Heart right ventricle (tissue), 16 donors: ENCODE measurements around the gene IRF2BPL. TPM values are rescaled to one million over a fixed set of nuclear protein-coding genes. Genes with fewer than 3 reads are reported as not detected.

ENCODE experiments used
- ATAC-seq, 8 donors: fragments of 200-7000 bp; cut with Tn5 transposase; one replicate each; pipeline ENCODE4 v1.9.1; 2020; ENCODE audit warnings: mild to moderate bottlenecking in 8 of 8, moderate library complexity in 8 of 8, moderate number of reproducible peaks in 1 of 8
- DNase-seq, 2 donors: peaks; one replicate each; pipeline ENCODE4 v3.0.0-alpha.2; 2020
- H3K27ac ChIP-seq, 10 donors: fragments of 200-600 bp; sonication (generic) in 2 of 10; one replicate each; pipeline versions ENCODE4 v1.5.0 to v1.8.0; 2020 to 2022; ENCODE audit warnings: mild to moderate bottlenecking in 3 of 10
- H3K27me3 ChIP-seq, 7 donors: fragments of 200-600 bp; one replicate each; pipeline ENCODE4 v1.8.0; 2021 to 2022; ENCODE audit warnings: mild to moderate bottlenecking in 2 of 7
- H3K36me3 ChIP-seq, 9 donors: fragments of 200-600 bp; sonication (generic) in 1 of 9; one replicate each; pipeline versions ENCODE4 v1.5.0 to v1.8.0; 2020 to 2022; ENCODE audit warnings: mild to moderate bottlenecking in 2 of 9
- H3K4me1 ChIP-seq, 9 donors: fragments of 200-600 bp; sonication (generic) in 1 of 9; one replicate each; pipeline versions ENCODE4 v1.5.0 to v1.8.0; 2020 to 2022; ENCODE audit warnings: mild to moderate bottlenecking in 4 of 9
- H3K4me3 ChIP-seq, 10 donors: fragments of 200-600 bp; sonication (generic) in 2 of 10; one replicate each; pipeline versions ENCODE4 v1.5.0 to v1.8.0; 2020 to 2022; ENCODE audit warnings: mild to moderate bottlenecking in 7 of 10, moderate library complexity in 2 of 10
- H3K9me3 ChIP-seq, 11 donors: fragments of 200-600 bp in 10 of 11; sonication (generic) in 2 of 11; one replicate each; pipeline versions ENCODE4 v1.5.0 to v1.8.0; 2013 to 2022; ENCODE audit warnings: mild to moderate bottlenecking in 2 of 11, control low read depth in 1 of 11, moderate library complexity in 1 of 11
- WGBS, 2 donors: extraction: QIAGEN DNeasy Blood & Tissue Kit; methylation state at CpG; one replicate each; pipeline ENCODE4 v1.1.7; 2013; ENCODE audit warnings: inconsistent platforms in 1 of 2; 5-methylcytosine and 5-hydroxymethylcytosine counted together
- intact Hi-C, 10 donors: fragments of 100-400 bp; cut with DNase I; formaldehyde crosslinking; loops; one replicate each; pipeline versions ENCODE4 v1.11.1 to v1.14.2; 2022
- polyA plus RNA-seq, 2 donors: library from polyadenylated mRNA; stranded (reverse); fragments of 200-250 nt; gene quantifications; one replicate each; pipeline ENCODE4 v1.2.3, GENCODE V29; 2013
- total RNA-seq, 10 donors: library from RNA; stranded (reverse); fragmentation: NEBNext Ultra II Directional in 3 of 10; extraction: Animal tissue kit (Norgen Biotek cat#: 25700) in 3 of 10; gene quantifications; one replicate each; pipeline versions ENCODE4 v1.2.1 to v1.2.4, GENCODE V29; 2021 to 2023
- TF ChIP-seq, protein P1 (sequence below), 9 donors: fragments of 200-600 bp; sonication (generic) in 2 of 9; IDR thresholded peaks; one replicate each; pipeline versions ENCODE4 v1.5.0 to v1.8.0; 2021 to 2022; ENCODE audit warnings: antibody characterized with exemption in 9 of 9, mild to moderate bottlenecking in 5 of 9, moderate library complexity in 1 of 9
- donor health status: Arrhythmogenic right ventricular cardiomyopathy.
- donor health status: ischemic (EF 13 %, LVEDD 7.1; RV severe dilation, severe dysfunction).
- donor health status: healthy with polysubstance abuse.
- donor health status: DM: no; HTN: yes; CAD: no.
- donor health status: DM: no; HTN: no; CAD: no.
- donor health status: ischemic (EF 25% LVEDD 6.9; RV normal size, moderate dysfunction).
- donor health status: ischemic (EF 25% LVEDD 5.7; RV mildly dilated, moderate dysfunction).
- donor health status: healthy.
- donor health status: DM: yes; HTN: yes; CAD: no.
- donor health status: Ischemic cardiomyopathy.
- donor health status: ischemic (EF 35%, LVEDD 5.7; RV mildly dilated, moderate dysfunction).
- donor health status: nonischemic (EF 11% LVEDD 7.7; RV severe dilation, severe dysfunction).
- donor health status: DM: yes; HTN: yes; CAD: no.
- donor health status: PGD.
- donor health status: ischemic (EF 29% LVEDD 5.4; RV normal size, mild dysfunction).
- donor health status: nonischemic (EF 23%, LVEDD 6.1; RV moderate dilation, normal function).

The IRF2BPL gene
- total and polyA plus RNA-seq, 12 donors = 6.6 to 66.6 (median 34.7) TPM

DNA sequence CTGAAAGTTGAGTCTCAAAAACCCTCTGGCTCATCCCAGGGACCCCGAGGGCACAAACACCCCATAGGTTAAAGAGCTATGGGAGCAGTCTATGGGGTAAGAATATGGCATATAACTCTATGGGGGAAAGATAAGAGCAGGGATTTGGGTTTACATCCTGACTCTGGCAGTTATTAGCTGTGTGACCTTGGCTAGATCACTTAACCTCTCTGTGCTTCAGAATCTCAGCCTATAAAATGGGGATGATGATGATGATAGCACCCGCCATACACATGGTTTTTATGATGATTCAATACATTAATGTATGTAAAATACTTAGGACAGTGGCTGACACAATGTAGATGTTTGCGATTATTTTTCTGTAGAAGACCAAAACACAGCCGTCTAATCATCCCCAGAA, 26.2 kb downstream of the IRF2BPL start:
- Histone ChIP-seq H3K4me1 (peaks cover 0 to 15% (median 11%) of the 10 kb centered on the region in 9 donors), H3K36me3 (no peaks in the 10 kb centered on the region), H3K27ac (no peak overlapping the region), H3K4me3 (no peak overlapping the region), H3K9me3 (no peaks in the 10 kb centered on the region), H3K27me3 (no peaks in the 10 kb centered on the region)
- WGBS, 2 donors = 95 to 98% methylated on average over 4 of the region's 4 CpGs
- DNase-seq (no peak), ATAC-seq (no peak)
- TF ChIP-seq, protein P1, sequence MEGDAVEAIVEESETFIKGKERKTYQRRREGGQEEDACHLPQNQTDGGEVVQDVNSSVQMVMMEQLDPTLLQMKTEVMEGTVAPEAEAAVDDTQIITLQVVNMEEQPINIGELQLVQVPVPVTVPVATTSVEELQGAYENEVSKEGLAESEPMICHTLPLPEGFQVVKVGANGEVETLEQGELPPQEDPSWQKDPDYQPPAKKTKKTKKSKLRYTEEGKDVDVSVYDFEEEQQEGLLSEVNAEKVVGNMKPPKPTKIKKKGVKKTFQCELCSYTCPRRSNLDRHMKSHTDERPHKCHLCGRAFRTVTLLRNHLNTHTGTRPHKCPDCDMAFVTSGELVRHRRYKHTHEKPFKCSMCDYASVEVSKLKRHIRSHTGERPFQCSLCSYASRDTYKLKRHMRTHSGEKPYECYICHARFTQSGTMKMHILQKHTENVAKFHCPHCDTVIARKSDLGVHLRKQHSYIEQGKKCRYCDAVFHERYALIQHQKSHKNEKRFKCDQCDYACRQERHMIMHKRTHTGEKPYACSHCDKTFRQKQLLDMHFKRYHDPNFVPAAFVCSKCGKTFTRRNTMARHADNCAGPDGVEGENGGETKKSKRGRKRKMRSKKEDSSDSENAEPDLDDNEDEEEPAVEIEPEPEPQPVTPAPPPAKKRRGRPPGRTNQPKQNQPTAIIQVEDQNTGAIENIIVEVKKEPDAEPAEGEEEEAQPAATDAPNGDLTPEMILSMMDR (IDR thresholded peaks at IDR 0.05) = no peak
- intact Hi-C loops = loop anchor here in 1 of 10 donors (5.0 kb wide), 1 partner anchor 40 kb away; no protein-coding TSS in a partner anchor

GRCh38 chr14:77000340-77001270, 27.9 kb downstream of the IRF2BPL start:
- H3K27me3 ChIP-seq = no peaks in the 10 kb centered on the region
- ATAC-seq (peak; percentile 55 to 80 (median 73)), DNase-seq (peak in 1 of 2 donors; percentile 37)
- WGBS, 2 donors = 38% methylated on average over 33 of the region's 33 CpGs
- TF ChIP-seq, protein P1 (IDR thresholded peaks at IDR 0.05) = peak in 1 of 9 donors; percentile 9
- no peaks in the 10 kb centered on the region for H3K9me3 ChIP-seq
- H3K36me3 ChIP-seq = no peaks in the 10 kb centered on the region
- H3K4me1 ChIP-seq = peaks cover 0 to 15% (median 11%) of the 10 kb centered on the region in 9 donors
- H3K4me3 ChIP-seq = peak overlapping the region in 8 of 10 donors; percentile 8 to 39 (median 22)
- peak overlapping the region in 5 of 10 donors; percentile 12 to 40 (median 27) for H3K27ac ChIP-seq
- intact Hi-C loops = loop anchor here in 1 of 10 donors (5.0 kb wide), 1 partner anchor 38 kb away; no protein-coding TSS in a partner anchor

DNA sequence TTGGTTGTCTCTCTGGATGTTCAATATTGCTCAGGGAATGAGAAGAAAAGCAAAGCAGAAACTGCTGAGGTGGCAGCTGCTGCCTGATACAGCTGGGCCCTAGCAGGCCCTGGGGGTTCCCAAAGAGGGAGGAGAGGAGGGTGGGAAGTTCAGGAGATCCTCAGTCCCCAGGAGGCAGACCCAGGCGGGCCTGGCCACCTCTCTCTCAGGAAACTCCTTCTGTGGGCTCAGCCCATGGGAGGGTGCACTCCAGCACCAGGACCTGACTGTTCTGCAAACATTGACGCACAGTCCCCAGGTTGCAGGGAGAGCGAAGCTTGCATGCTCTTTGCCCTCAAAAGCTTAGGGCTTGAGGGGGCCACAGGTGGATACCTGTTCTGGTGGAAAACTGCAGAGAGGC, 29.6 kb downstream of the IRF2BPL start:
- no peaks in the 10 kb centered on the region for H3K36me3 ChIP-seq
- no peaks in the 10 kb centered on the region for H3K9me3 ChIP-seq
- H3K4me1 ChIP-seq = peaks cover 0 to 13% (median 11%) of the 10 kb centered on the region in 9 donors
- DNase-seq (no peak), ATAC-seq (no peak)
- no peaks in the 10 kb centered on the region for H3K27me3 ChIP-seq
- 95 to 98% methylated on average over 3 of the region's 3 CpGs for WGBS, 2 donors
- TF ChIP-seq, protein P1 (IDR thresholded peaks at IDR 0.05) = no peak
- intact Hi-C loops = no loop called here
- no peak overlapping the region for H3K27ac ChIP-seq
- H3K4me3 ChIP-seq = no peak overlapping the region

DNA sequence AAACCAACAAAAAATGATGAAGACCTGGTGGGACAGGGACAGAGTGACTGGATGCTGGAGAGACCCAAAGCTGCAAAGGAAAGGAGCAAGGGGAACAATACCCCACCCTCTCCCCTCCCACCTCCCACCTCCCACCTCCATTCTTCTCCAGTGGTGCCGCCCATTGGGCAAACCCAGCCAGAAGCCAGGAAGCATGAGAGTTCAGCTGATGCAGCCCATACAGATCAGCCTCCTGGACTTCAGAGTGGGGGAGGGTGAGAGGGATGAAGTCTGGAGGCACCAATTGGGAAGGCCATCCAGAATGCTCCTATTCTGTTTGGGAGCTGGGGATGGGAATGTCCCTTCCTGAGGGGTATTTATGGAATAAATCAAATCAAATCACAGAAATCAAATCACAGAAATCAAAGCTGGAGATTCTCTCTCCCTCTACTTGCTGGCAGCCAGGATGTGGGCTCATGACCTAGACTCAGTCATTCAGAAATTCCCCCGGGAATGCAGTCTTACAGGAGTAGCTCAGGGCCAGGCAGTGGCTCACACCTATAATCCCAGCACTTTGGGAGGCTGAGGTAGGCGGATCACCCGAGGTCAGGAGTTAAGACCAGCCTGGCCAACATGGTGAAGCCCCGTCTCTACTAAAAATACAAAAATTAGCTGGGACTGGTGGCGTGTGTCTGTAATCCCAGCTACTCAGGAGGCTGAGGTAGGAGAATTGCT, 31.1 kb downstream of the IRF2BPL start:
- DNase-seq = no peak
- TF ChIP-seq, protein P1 (IDR thresholded peaks at IDR 0.05) = no peak
- Histone ChIP-seq H3K4me3 (no peak overlapping the region), H3K4me1 (peaks cover 0 to 13% (median 11%) of the 10 kb centered on the region in 9 donors), H3K9me3 (no peaks in the 10 kb centered on the region), H3K36me3 (no peaks in the 10 kb centered on the region), H3K27ac (no peak overlapping the region), H3K27me3 (no peaks in the 10 kb centered on the region)
- intact Hi-C loops = no loop called here
- ATAC-seq = no peak
- 85 to 88% methylated on average over 6 of the region's 6 CpGs for WGBS, 2 donors
